ENCODE data around the gene MBD4. TPM values are rescaled to one million over a fixed set of nuclear protein-coding genes. Genes with fewer than 3 reads are reported as not detected.

Gene MBD4
- total and polyA plus RNA-seq, 2 of the 4 experiments (the other 2 are of a cell fraction), result 13.8 to 15.0 TPM

- POLR2A ChIA-PET (ENCODE audit: unreplicated experiment), result no interaction called here
- WGBS, 2 experiments (ENCODE audit: extremely low coverage in 2 of 2, insufficient read length in 1 of 2), result 71% methylated on average over 8 of the region's 18 CpGs; no CpG with 5 or more reads in 1 of the 2 experiments
- TF ChIP-seq SMC3 (IDR thresholded peaks at IDR 0.05; ENCODE audit: low read depth, low read length), result no peak
- TF ChIP-seq MAFK (IDR thresholded peaks at IDR 0.05; ENCODE audit: low read depth, low read length), result no peak
- TF ChIP-seq FOS (IDR thresholded peaks at IDR 0.05; ENCODE audit: low read depth, low read length), result no peak
- no peak for TF ChIP-seq RFX5 (IDR thresholded peaks at IDR 0.05; ENCODE audit: low read depth, low read length)
- TF ChIP-seq NFE2L2 (IDR thresholded peaks at IDR 0.05; ENCODE audit: low read depth, low read length), result no peak
- no peak for TF ChIP-seq MAZ (IDR thresholded peaks at IDR 0.05; ENCODE audit: borderline replicate concordance, low read depth, low read length)
- no peak for TF ChIP-seq POLR2A (IDR thresholded peaks at IDR 0.05; ENCODE audit: low read depth, low read length)
- no peak for TF ChIP-seq RCOR1 (IDR thresholded peaks at IDR 0.05; ENCODE audit: insufficient replicate concordance, low read length)
- TF ChIP-seq CHD1 (IDR thresholded peaks at IDR 0.05; ENCODE audit: low read depth, low read length), result no peak
- TF ChIP-seq CEBPB (IDR thresholded peaks at IDR 0.05; ENCODE audit: low read depth, low read length), result no peak
- TF ChIP-seq CTCF (conservative IDR thresholded peaks at IDR 0.05; ENCODE audit: low read depth, low read length), result no peak
- TF ChIP-seq MXI1 (IDR thresholded peaks at IDR 0.05; ENCODE audit: borderline replicate concordance, low read depth, low read length), result no peak
- no peak for TF ChIP-seq USF2 (IDR thresholded peaks at IDR 0.05; ENCODE audit: low read depth, low read length)
- no peak for TF ChIP-seq ELK1 (IDR thresholded peaks at IDR 0.05; ENCODE audit: borderline replicate concordance, low read depth, low read length)
- TF ChIP-seq RAD21 (IDR thresholded peaks at IDR 0.05; ENCODE audit: low read length), result no peak
These were observed 55.0 kb downstream of the MBD4 start for GRCh38 chr3:129384594-129385323.

More at GRCh38 chr3:129384594-129385323, 55.0 kb downstream of the MBD4 start:
- Histone ChIP-seq H2BK20ac (ENCODE audit: low read depth, low read length) (no peak overlapping the region), H3K27ac (ENCODE audit: insufficient read depth, low read length) (no peak overlapping the region), H3K56ac (ENCODE audit: extremely low read depth, insufficient read depth, low read length) (no peak overlapping the region), H3K14ac (replicated peaks; ENCODE audit: low read depth, low read length) (no peak overlapping the region), H3K27me3 (ENCODE audit: control insufficient read depth, insufficient read depth, low read length) (no peaks in the 10 kb centered on the region), H2AFZ (replicated peaks; ENCODE audit: low read length, poor library complexity) (no peak overlapping the region), H2AK5ac (ENCODE audit: low read depth, low read length) (no peak overlapping the region), H3K23ac (ENCODE audit: low read depth, low read length) (no peak overlapping the region), H2BK120ac (ENCODE audit: low read depth, low read length) (no peak overlapping the region), H4K20me1 (ENCODE audit: insufficient read depth, low read length) (peaks cover 5% of the 10 kb centered on the region; the same call in 1 of the 2 replicates), H4K8ac (ENCODE audit: low read depth in 2 of 2, low read length in 2 of 2) (no peak overlapping the region), H3K18ac (ENCODE audit: low read depth, low read length) (no peak overlapping the region), H3K9me3 (ENCODE audit: control insufficient read depth, insufficient read depth, low read length) (no peaks in the 10 kb centered on the region), H3K4ac (ENCODE audit: low read depth, low read length) (no peak overlapping the region), H2BK15ac (ENCODE audit: low read depth, low read length) (no peak overlapping the region), H3K79me1 (ENCODE audit: low read depth in 1 of 2, low read length in 2 of 2) (peaks cover 16 to 30% of the 10 kb centered on the region in 2 experiments; a peak in 3 of 4 replicates), H3K9me1 (ENCODE audit: insufficient read depth, low read length) (peaks cover 16% of the 10 kb centered on the region), H2AK9ac (replicated peaks; ENCODE audit: low read depth, low read length, poor library complexity) (no peak overlapping the region), H3K9ac (ENCODE audit: low read depth, low read length) (no peak overlapping the region), H3K36me3 (ENCODE audit: control insufficient read depth, insufficient read depth, low read length) (peaks cover 12% of the 10 kb centered on the region), H3K4me2 (ENCODE audit: low read depth, low read length) (no peak overlapping the region), H3K4me1 (ENCODE audit: control insufficient read depth, insufficient read depth, low read length) (peaks cover 16% of the 10 kb centered on the region), H4K91ac (ENCODE audit: insufficient read depth, low read depth, low read length) (no peak overlapping the region), H2BK5ac (ENCODE audit: low read depth, low read length, poor library complexity, severe bottlenecking) (no peak overlapping the region), H4K5ac (ENCODE audit: low read depth, low read length) (no peak overlapping the region), H3K4me3 (ENCODE audit: insufficient read depth, low read depth, low read length) (no peak overlapping the region)
- BruUV-seq (replicated peaks), result no TSS peak
- no peak for DNase-seq
- CTCF ChIA-PET, result no interaction called here
- dilution Hi-C loops (cut with HindIII; ENCODE audit: low sequenced_read_pairs, unreplicated experiment) (no loop called here), in situ Hi-C loops (cut with MboI; ENCODE audit: low sequenced_read_pairs) (loop anchor here (5.0 to 25.0 kb wide), 2 partner anchors 98 to 228 kb away; partner anchors contain the start of gene PLXND1), intact Hi-C loops (cut with micrococcal nuclease) (loop anchor here (5.0 kb wide), 1 partner anchor 218 kb away; no protein-coding TSS in a partner anchor)
- no peak for ATAC-seq (ENCODE audit: low read depth)

Data from IMR-90 (cell line).